Astrocyte of the hippocampus (primary cell): Measurements from ENCODE around the gene RPL35.

Experiments used
- DNase-seq: peaks from one replicate; pipeline ENCODE4 v3.0.0; 2011; ENCODE audit warnings: low read depth, low spot score

RPL35 gene

DNA sequence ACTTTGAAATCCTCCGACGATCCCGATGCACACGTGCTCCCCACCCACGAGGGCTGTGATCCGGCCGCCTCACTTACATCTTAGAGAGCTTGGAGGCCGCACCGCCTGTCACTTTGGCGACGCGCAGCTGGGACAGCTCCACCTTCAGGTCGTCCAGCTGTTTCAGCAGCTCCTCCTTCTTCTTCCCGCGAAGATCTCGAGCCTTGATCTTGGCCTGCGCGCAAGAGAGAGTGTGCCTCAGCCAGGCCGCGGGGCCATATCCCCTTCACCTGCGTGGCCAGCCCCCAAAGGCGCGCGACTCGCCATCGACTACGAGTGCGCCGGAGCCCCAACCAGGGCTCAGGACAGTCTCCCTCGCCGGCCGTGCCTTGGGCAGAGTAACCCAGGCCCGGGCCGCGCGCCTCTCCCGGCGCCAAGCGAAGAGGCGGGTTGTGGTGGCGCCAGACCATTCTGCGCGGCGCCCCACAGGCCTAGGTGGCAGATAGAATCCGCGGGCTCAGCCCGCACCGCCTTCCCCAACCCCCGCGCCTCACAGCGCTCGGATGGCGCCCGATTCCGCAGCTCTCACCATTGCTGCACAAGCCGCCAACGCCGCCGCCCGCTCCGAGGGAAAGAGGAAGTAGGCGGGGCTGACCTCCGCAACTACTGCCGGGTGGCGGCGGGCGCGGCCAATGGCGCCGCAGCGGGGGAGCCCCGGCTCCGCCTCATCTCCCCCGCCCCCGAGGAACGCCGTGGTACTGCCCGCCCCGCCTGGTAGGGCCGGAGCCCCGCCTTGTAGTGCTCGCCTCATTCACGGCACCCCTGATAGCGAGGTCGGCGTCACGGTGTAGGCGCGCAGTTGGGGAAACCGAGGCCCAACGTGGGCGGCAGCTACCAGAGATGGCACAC lies at the start of gene RPL35, which contains the start of gene ARPC5L:
Gene RPL35, minus strand, starts transcription at position 616 of the 888 bp plus-strand sequence. Its CDS starts 45 bp downstream, at position 571.
Gene ARPC5L, plus strand, starts transcription at position 789 of the 888 bp plus-strand sequence. CDS start 7,161 bp downstream, outside the sequence.
- peak; percentile 98 for DNase-seq

DNA sequence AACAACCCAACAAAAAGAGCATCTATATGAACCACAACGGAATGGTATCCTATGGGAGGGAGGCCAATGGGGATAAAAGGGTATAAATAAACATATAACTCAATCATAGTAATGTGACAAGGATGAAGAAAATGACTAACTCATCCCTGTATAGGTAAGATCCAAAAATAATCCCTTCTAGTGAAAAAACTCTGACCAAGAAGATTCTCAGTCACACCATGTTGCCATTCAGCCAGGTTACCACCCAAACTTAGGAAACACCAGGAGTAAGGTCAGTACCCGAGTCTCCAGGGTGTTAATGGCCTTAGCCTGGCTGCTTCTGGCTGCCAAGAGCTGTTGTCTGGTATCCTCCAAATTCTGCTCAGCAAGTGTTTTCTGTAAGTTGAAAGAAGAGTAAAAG lies 46.3 kb upstream of the RPL35 start:
- DNase-seq = no peak

DNA sequence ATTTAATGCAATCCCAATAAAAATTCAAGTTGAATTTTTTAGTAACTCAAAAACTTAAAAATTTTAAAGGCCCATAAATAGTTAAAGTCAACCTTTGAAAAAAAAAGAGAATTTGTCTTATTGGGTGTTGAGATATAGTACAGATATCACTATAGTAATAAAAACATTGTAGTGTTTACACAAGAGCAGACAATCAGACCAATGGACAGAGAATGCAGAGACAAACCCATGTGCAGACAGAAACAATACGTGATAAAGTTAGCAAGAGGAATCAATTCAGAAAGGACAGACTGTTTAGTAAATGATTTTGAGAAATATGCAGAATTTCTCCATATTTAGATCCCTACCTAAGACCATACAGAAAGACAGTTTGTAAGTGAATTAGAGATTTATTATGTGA lies 45.2 kb upstream of the RPL35 start:
- no peak for DNase-seq

DNA sequence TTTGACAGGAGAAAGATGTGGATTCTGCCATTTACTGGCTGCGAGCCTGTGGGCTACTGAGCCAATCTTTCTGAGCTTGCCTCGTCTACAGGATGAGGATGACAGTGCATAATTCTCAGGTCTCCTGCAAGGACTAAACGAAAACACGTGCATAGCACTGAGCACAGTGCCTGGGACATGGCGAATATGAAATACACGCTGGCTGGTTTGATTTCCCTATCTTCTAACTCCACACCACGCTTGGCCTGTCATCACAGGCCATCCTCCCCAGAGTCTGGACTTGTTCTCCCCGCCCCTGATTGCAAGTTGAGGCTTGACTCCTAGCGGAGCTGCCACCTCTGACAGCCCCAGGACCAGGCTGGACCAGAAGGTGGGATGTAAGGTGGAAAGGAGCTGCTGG lies 38.1 kb upstream of the RPL35 start:
- DNase-seq = no peak

DNA sequence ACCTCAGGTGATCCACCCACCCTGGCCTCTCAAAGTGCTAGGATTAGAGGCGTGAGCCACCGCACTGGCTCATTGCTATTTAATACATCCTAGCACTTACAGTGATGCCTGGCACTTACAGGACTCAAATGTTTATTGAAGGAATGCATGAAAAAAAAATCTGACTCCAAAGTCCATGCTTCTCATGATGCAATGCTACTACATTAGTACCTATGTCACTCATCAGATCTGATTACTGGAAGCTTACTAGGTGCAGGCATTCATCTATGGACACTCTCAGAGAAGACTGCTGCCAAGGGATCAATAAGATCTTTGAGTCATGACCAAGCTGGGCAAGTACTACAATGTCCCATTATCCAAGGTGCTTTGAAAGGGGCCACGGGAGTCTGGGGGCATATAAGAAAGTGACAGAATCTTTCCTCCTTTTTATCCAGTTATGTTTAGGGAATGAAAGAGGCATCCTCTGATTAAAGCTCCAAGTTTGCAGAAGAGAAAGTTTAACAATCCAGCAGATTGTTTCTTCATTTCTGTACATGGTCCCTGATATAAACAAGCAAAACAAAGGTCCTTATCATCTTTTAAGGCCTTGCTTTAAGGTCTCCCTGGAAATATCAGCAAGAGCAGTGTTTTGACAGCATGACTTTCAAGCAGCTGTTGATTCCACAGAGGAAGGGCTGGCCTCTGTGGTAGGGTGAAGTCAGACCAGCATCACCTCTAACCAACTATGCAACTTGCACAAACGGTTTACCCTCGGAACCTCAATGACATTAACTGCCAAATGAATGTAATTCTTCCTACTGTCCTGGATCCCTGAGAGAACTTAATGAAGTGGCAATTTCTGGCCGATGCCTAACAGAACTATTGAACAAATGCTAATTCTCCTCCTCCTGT lies 36.1 kb upstream of the RPL35 start:
- no peak for DNase-seq

DNA sequence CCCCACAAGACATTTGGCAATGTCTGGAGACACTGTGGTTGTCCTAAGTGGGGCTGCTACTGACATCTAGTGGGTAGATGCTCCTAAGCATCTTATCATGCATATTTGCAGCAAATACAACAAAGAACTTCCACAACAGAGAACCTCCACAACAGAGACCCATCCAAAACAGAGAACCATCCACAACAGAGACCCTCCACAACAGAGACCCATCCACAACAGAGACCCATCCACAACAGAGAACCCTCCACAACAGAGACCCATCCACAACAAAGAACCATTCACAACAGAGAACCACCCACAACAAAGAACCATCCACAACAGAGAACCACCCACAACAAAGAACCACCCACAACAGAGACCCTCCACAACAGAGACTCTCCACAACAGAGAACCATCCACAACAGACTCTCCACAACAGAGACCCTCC lies 33.0 kb upstream of the RPL35 start:
- DNase-seq = peak; percentile 65

DNA sequence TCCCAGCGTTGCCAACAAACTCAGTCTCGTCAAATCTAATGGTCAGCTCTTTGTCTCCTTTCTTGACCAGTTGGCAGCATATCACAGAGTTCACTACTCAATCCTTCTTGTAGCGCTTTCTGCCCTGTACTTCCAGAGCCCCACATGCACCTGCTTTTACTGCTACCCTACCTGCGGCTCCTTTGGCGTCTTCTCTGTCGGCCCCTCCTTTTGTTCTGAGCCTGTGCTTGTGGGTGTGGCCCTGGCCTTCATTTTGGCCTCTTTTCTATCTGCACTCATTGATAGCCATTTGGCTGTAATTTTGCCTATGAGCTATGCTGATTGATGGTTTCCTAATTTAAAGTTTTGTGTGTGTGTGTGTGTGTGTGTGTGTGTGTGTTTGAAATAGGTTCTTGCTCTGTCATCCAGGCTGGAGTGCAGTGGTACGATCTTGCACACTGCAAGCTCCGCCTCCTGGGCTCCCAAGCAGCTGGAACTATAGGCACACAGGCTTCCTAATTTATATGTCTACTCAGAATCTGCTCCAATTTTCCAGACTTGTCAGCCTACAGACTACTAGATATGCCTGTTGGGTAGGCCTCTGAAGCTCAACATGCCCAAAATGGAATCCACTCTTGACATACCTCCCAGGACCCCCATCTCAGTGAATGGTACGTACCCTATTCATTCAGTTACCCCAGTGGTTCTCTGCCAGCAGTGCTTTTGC lies 32.4 kb upstream of the RPL35 start:
- no peak for DNase-seq

DNA sequence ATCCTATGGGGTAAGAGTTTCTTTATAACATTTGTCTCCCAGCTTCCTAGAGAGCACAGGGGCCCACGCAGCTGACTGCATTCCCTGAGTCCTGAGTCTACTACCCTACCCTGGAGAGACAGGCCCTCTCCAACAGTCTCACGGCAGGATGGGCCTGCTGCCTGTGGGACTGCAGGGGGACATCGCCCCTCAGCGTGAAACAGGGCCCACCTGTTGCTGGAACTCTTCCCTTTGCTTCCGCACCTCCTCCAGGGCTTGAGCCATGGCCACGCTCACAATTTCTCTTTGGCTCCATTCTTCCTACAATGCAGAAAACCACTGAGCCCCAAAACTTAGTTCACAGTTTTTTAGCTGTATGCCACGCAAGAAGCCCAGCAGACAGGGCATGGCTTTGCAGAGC lies 28.4 kb upstream of the RPL35 start:
- no peak for DNase-seq

DNA sequence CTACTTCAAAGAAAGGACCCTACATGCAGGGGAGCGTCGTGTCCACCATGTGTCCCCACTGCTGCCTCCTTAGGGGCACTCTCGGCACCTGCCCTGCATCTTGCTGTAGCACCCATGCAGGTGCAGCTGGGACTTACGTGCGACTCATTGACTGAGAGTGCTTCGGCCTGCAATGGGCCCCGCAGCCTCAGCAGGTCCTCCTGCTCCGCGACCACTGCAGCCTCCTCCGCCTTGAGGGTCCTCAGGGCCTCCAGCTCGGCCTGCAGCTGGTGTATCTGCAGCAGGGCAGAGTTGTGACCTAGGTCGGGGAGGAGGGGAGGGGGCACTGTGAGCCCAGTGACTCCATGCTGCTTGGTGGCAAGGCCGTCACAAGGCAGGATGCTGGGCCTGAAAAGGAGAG lies 27.2 kb upstream of the RPL35 start:
- DNase-seq = no peak

DNA sequence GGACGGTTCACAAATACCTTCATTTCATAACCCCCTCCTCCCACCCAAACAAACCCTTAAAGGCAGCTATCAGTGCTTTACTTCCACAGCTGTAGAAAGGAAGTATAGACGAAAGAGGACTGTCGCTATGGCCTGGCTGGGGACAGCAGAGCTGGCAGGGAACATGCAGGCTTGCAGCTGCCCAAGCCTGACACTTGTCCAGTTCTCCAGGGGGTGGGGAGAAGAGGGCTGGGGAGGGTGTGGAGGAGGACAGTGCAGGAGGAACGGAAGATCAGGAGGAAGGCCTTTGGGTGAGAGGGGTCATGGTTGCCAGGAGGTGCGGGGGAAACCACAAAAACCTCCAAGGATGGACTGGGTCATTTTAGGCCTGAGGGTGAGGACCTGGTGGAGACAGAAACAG lies 26.1 kb upstream of the RPL35 start:
- no peak for DNase-seq

DNA sequence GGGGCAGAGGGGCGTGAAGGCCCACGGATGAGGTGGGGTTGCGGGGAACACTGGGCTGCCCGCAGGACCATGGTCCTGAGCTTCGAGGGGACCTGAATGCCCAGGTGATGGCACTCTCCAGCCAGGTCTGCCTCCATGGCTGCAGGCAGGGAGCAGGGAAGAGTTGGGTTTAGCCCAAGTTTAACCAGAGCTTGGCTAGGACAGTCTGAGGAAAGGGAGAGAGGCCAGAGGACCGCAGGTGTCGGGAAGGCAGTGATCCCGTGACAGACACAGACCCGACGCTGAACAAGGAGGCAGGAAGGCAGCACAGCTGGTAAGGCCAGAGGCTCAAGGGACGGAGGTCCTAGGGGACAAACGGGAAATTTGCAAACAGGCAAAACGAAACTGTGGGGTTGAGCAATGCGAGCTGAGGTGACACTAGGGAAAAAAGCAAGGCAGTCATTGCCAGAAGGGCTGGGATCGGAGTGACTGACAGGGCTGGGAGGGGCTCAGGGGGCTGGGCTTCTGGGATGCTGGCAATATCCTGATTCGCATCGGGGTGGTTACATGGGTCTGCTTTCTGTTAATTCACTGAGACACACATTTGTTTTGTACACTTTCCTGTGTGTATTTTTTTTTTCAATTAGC lies 25.2 kb upstream of the RPL35 start:
- no peak for DNase-seq

DNA sequence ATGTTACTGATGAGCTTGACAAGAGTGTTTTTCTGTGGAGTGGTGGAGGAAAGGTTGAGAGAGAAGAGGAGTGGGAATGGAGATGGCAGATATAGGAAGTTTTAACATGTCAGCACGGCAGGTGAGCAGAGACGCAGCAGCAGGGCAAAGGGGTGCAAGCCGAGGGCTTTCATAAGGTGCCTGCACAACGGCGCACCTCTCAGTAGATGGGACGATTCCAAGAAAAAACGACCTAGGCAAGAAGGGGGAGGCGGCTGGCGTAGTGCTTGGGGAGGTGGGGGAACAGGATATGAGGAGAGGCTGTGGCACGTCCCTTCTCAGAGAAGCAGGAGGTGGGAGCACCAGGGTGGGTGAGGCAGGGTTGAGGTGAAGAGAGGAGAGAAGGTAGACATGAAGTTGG lies 24.7 kb upstream of the RPL35 start:
- DNase-seq = no peak

DNA sequence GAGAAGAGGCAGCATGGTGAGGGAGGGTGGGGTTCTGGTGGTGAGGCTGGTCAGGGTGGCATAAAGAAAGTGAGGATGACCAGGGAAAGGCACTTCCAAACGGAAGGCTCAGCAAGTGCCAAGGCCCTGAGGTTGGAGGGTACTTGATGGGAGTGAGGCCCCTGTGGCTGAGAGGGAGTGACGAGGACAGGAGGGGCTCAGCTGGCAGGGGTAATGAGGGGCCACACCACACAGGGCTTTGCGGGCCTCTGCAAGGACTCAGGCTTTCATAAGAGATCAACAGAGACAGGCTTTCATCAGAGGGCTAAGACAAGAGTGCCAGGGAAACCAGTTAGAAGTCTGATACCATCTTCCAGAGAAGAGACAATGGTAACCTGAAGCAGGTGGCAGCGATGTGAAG lies 23.8 kb upstream of the RPL35 start:
- DNase-seq = no peak

DNA sequence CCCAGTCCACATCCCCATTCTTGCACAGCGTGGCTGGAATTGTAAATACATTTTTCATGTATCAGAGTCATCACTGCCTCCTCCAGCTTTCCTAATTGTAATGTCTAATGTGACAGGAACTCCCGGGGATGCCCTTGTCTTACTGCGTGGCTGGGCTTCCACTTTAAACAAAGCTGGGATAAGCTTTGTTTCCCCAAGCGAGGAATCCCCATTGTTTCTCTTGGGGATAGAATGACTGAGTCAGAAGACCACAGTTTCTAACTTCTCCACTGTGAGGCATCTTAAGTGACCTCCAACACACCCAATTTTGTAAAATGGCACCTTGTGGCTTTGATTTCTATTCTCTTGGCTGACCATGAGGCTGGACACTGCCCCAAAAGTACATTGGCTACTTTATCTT lies 22.6 kb upstream of the RPL35 start:
- DNase-seq = peak; percentile 42

DNA sequence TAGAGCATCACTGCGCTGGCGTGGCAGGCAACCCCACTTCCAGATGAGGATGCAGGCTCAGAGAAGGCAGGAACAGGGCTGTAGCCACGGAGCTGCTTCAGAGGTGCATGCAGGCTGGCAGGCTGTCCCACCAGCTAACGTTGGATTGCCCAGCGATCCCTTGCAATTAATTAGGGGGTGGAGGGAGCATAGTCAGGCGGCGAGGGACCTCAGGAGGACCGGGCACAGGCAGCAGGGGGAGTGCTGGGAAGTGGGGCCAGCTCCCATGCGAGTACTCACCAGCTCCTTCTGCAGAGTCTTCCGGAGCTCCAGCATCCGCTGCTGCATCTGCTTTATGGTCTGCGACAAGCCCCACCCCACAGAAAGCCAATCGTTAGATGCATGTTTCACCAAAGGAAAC lies 20.5 kb upstream of the RPL35 start:
- no peak for DNase-seq

DNA sequence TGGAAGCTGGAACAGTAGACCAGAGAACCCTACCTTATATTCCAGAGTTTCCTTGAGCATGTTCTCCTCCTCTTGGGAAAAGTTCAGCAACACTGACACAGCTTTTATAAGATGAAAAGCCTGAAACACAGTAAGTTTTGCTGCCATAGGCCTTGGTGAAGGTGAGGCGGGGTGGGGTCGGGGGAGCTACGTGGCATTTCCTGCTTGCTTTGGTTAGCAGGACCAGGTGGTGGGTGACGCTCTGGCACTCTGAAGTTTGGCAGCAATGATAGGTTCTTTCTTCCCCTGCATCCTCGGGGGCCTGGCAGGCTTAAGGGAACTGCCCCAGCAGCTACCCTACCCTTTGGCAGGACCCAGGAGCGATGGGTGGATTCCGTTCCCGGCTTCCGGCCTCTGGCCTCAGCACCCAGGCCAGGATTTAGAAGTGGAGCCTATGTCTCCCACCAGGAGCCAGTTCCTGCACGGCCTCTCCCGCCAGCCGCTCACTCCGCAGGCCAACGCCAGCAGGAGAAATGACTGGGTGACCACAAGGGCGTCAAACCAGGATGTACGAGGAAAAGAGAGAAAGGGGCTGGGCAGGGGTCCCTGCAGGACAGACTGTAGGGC lies 19.5 kb upstream of the RPL35 start:
- DNase-seq = no peak

DNA sequence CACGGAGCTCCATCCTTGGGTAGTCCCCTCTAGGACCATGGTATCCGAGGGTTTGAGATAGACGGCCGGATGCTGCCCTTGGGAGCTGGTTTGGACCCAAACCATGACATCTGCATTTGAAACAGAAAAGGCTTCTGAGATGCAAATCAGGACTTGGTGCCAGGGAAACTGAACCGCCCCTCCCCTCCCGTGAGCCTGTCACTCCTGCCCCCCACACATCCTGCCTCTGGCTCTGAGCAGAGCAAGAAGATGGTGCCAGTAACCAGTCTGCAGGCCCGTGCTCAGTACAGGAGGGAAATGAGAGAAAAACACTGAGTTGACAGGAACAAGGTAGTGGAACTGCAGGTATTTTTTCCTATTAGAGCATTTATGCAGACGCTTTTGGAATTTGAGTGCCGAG lies 18.7 kb upstream of the RPL35 start:
- peak; percentile 33 for DNase-seq

DNA sequence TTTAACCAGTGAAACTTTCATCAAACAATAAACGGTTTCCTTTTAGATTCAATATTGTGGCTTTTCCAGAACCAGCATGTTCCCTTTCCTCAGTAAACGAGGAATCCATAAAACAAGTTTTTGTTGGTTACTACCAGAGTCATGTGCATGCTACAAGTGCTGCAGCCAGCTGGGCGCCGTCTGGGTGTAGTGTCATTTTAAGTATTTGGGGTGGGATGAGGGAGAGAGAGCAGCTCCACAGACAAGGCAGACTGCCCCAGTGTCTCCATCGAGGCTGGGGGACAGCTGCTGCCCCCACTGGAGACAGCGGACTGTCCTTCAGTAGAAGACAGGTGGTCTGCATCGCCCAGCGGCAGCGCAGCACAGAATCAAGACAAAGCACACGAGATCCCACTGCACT lies 17.5 kb upstream of the RPL35 start:
- DNase-seq = no peak

DNA sequence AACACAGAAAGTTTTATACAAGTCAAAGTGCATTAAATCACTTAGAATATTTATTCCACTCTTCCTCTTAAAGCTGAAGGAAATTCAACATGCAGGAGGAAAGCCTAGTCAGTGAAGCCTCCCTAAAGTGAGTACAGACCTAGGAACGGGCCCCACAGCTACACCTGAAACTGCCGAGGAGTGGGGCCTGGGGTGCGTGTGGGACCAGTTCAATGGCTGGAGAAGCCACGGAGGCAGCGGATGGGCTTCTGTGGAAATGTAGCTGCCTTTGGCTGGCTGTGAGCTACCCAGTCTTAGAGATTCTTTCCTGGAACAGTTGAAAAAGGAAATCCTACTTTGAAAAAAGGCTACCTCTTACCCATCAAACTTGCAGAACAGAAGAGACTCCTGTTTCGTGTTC lies 16.8 kb upstream of the RPL35 start:
- DNase-seq = no peak

DNA sequence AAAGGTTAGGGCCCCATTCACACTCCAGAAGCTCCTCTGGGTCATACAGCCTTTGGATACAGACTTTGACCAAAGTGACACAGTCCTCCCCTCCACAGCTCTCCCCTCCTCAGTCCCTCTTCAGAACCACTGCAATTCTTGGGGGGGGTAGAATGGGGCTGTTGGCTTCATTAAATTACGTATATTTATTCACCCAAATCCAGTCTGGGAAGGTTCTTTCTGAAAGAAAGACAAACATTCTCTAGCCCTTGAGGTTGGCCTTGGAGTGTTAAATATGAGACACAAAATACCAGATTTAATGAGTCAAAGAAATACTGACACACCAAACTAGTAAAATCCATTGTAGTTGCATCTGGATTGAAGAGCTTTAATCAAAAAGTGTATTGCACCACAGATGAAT lies 16.3 kb upstream of the RPL35 start:
- DNase-seq = peak; percentile 34
